Esophagus muscularis mucosa (tissue), 3 donors: ENCODE results near the gene SLX4IP.

Source experiments
- CTCF ChIP-seq, 3 experiments: fragments of 200-600 bp in 2 of 3; fragments of 450-650 bp in 1 of 3; sonication (generic) in 2 of 3; IDR thresholded peaks; one replicate each; pipeline ENCODE4 v1.5.1; 2017 to 2019; ENCODE audit warnings: antibody characterized with exemption in 3 of 3, mild to moderate bottlenecking in 2 of 3, moderate library complexity in 1 of 3
- POLR2A ChIP-seq: fragments of 450-650 bp; IDR thresholded peaks from one replicate; pipeline ENCODE4 v1.6.1; 2017; ENCODE audit warnings: antibody characterized with exemption, moderate library complexity, mild to moderate bottlenecking, low read depth
- POLR2AphosphoS5 ChIP-seq, 2 donors: sonication (generic); formaldehyde crosslinking; IDR thresholded peaks; one replicate each; pipeline ENCODE4 v1.6.1; 2017; ENCODE audit warnings: antibody characterized with exemption in 2 of 2

GRCh38 chr20:10676518-10676917, 241.4 kb downstream of the SLX4IP start:
- TF ChIP-seq CTCF (IDR thresholded peaks at IDR 0.05) (no peak), POLR2AphosphoS5 (IDR thresholded peaks at IDR 0.05) (no peak), POLR2A (no peak)
